K562 (cell line): ENCODE data around the gene ERGIC1. TPM values are rescaled to one million over a fixed set of nuclear protein-coding genes. Genes with fewer than 3 reads are reported as not detected.
A peak's percentile ranks its signal among the peaks of the same experiment; 100 is the strongest.

ENCODE experiments used
- CHD1 ChIP-seq: fragments of 200-600 bp; sonication (generic); IDR thresholded peaks from one replicate; pipeline ENCODE4 v1.6.1; 2012; ENCODE audit warnings: mild to moderate bottlenecking, moderate library complexity, low read length, inconsistent platforms
- ELF4 ChIP-seq: fragments of 450-650 bp; formaldehyde crosslinking; IDR thresholded peaks from 2 replicates; pipeline ENCODE4 v1.4.0; 2022; ENCODE audit warnings: missing genetic modification characterization
- GTF2E2 ChIP-seq: fragments of 200-800 bp; sonication (Bioruptor generic); IDR thresholded peaks from 2 replicates; pipeline ENCODE4 v1.6.1; 2016; ENCODE audit warnings: missing genetic modification characterization, missing compliant biosample characterization
- HDAC2 ChIP-seq: fragments of 450-650 bp; IDR thresholded peaks from 2 replicates; pipeline ENCODE4 v1.6.1; 2016; ENCODE audit warnings: mild to moderate bottlenecking
- HIVEP1 ChIP-seq: fragments of 250-450 bp; sonication (Bioruptor Pico); IDR thresholded peaks from 2 replicates; pipeline ENCODE4 v1.4.0; 2020; ENCODE audit warnings: mild to moderate bottlenecking
- HNRNPLL ChIP-seq: fragments of 200-400 bp; formaldehyde crosslinking; IDR thresholded peaks from 2 replicates; pipeline ENCODE4 v1.6.1; 2017; ENCODE audit warnings: low read length, low read depth, mild to moderate bottlenecking; ENCODE audit not compliant: poor library complexity, severe bottlenecking
- KDM1A ChIP-seq, 2 experiments: fragments of 450-650 bp; IDR thresholded peaks; 2 replicates each; pipeline ENCODE4 v1.6.1; 2016; ENCODE audit warnings: mild to moderate bottlenecking in 2 of 2
- MTA3 ChIP-seq: fragments of 450-650 bp; formaldehyde crosslinking; IDR thresholded peaks from 2 replicates; pipeline ENCODE4 v1.6.1; 2017; ENCODE audit warnings: mild to moderate bottlenecking, borderline replicate concordance
- NELFE ChIP-seq: IDR thresholded peaks from 2 replicates; pipeline ENCODE4 v1.6.1; 2011; ENCODE audit warnings: mild to moderate bottlenecking; ENCODE audit not compliant: insufficient read depth, insufficient read length
- POLR3A ChIP-seq: IDR thresholded peaks from 2 replicates; pipeline ENCODE4 v1.6.1; 2011; ENCODE audit warnings: borderline replicate concordance, mild to moderate bottlenecking, moderate library complexity; ENCODE audit not compliant: insufficient read length, insufficient read depth; ENCODE audit errors: extremely low read depth
- PRDM10 ChIP-seq: fragments of 450-650 bp; IDR thresholded peaks from 2 replicates; pipeline ENCODE4 v1.6.1; 2018; ENCODE audit not compliant: partially characterized antibody
- RFX5 ChIP-seq: IDR thresholded peaks from 2 replicates; pipeline ENCODE4 v1.6.1; 2011; ENCODE audit warnings: low read depth, mild to moderate bottlenecking, improper control_type of control experiment, low read length
- SMARCE1 ChIP-seq: fragments of 450-650 bp; IDR thresholded peaks from 2 replicates; pipeline ENCODE4 v1.7.1; 2016; ENCODE audit warnings: mild to moderate bottlenecking
- TAL1 ChIP-seq: fragments of 450-650 bp; IDR thresholded peaks from 2 replicates; pipeline ENCODE4 v1.6.1; 2016; ENCODE audit warnings: mild to moderate bottlenecking
- ZFP30 ChIP-seq: fragments of 250-450 bp; sonication (Bioruptor Pico); IDR thresholded peaks from 2 replicates; pipeline ENCODE4 v1.8.0; 2022; ENCODE audit warnings: moderate library complexity, mild to moderate bottlenecking, inconsistent platforms, borderline replicate concordance
- polyA plus RNA-seq, 8 experiments: library from polyadenylated mRNA; depleted of rRNA in 4 of 8; stranded (reverse) in 5 of 8; unstranded in 3 of 8; fragments of >200 nt; fragmentation: Nextera tagmentation in 2 of 8; fragmentation: Illumina TruSeq in 1 of 8; extraction: Ambion mirVana in 2 of 8; extraction: Trizol in 1 of 8; gene quantifications; 2 replicates each; pipeline versions ENCODE4 v1.2.1 to v1.2.3, GENCODE V29; 2011 to 2014; ENCODE audit warnings: inconsistent platforms in 1 of 8, missing spikeins in 1 of 8
- total RNA-seq, 7 experiments: library from RNA; depleted of rRNA in 6 of 7; stranded (reverse); fragments of >200 nt in 6 of 7; fragmentation: Illumina TruSeq in 2 of 7; extraction: Trizol in 2 of 7; gene quantifications; 2 replicates each; pipeline versions ENCODE4 v1.2.1 to v1.2.3, GENCODE V29; 2011 to 2021; ENCODE audit warnings: low replicate concordance in 1 of 7
- TF ChIP-seq, protein P1 (sequence below): sonication (generic); formaldehyde crosslinking; IDR thresholded peaks from 2 replicates; pipeline ENCODE4 v1.8.1; 2023; ENCODE audit warnings: mild to moderate bottlenecking, missing genetic modification reagents

ERGIC1 gene
- total and polyA plus RNA-seq, 9 of the 15 experiments (the other 6 are each of a cell fraction or from before 2014, with no cell fraction given) = 5.5 to 68.4 (median 36.4) TPM

- TF ChIP-seq GTF2E2 (tag) = peak; percentile 86
- TF ChIP-seq HNRNPLL = no peak
- TF ChIP-seq NELFE = no peak
- no peak for TF ChIP-seq ZFP30
- peak; percentile 74 to 86; a peak in 3 of 4 replicates for TF ChIP-seq KDM1A (IDR thresholded peaks at IDR 0.05)
- TF ChIP-seq CHD1 = no peak
- no peak for TF ChIP-seq PRDM10
- no peak for TF ChIP-seq HIVEP1 (CRISPR knock-in tag)
- peak; percentile 79; the same call in 1 of the 2 replicates for TF ChIP-seq MTA3
- TF ChIP-seq POLR3A = no peak
- TF ChIP-seq TAL1 = no peak
- peak; percentile 64 for TF ChIP-seq SMARCE1
- TF ChIP-seq, protein P1, sequence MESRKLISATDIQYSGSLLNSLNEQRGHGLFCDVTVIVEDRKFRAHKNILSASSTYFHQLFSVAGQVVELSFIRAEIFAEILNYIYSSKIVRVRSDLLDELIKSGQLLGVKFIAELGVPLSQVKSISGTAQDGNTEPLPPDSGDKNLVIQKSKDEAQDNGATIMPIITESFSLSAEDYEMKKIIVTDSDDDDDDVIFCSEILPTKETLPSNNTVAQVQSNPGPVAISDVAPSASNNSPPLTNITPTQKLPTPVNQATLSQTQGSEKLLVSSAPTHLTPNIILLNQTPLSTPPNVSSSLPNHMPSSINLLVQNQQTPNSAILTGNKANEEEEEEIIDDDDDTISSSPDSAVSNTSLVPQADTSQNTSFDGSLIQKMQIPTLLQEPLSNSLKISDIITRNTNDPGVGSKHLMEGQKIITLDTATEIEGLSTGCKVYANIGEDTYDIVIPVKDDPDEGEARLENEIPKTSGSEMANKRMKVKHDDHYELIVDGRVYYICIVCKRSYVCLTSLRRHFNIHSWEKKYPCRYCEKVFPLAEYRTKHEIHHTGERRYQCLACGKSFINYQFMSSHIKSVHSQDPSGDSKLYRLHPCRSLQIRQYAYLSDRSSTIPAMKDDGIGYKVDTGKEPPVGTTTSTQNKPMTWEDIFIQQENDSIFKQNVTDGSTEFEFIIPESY (CRISPR knock-in tag) = no peak
- TF ChIP-seq RFX5 = no peak
- TF ChIP-seq HDAC2 = peak; percentile 85
- peak; percentile 82 for TF ChIP-seq ELF4 (CRISPR knock-in tag)
These were observed 47.8 kb downstream of the ERGIC1 start (continued) for GRCh38 chr5:172881691-172882370.
